ENCODE results near the gene ATOSB. TPM values are rescaled to one million over a fixed set of nuclear protein-coding genes. Genes with fewer than 3 reads are reported as not detected.

The ATOSB gene
- total RNA-seq, 3 donors from 2014 or later: 7.8 to 21.1 (median 8.8) TPM

DNA sequence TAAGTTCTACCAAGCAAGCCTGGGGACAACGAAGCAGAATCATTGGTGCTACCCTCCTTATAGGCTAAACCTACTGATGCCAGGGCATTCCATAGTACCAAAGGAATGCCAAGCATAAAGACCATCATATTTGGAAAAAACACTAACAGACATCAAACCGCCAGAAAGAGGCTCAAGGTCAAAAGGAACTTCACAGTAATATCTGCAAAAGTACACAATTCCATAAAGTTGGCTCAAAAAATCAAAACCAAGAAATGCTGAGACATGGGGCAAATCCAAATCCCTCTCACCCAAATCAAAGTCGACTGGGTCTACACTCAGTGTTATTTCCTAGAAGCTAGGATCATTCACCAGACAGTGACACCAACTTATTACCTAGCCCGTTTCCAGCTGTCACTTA is 46.6 kb downstream of the ATOSB start:
- no peak for DNase-seq (ENCODE audit: low spot score in 2 of 2)
- intact Hi-C loops (cut with DNase I; ENCODE audit: low total_unique reads): no loop called here
- Histone ChIP-seq H3K27ac (no peak overlapping the region), H3K4me3 (no peak overlapping the region), H3K36me3 (peaks cover 17% of the 10 kb centered on the region), H3K4me1 (peaks cover 8 to 12% of the 10 kb centered on the region in 2 donors), H3K9me3 (no peaks in the 10 kb centered on the region), H3K27me3 (no peaks in the 10 kb centered on the region)
- TF ChIP-seq POLR2AphosphoS5 (IDR thresholded peaks at IDR 0.05): no peak
- TF ChIP-seq, protein P1, sequence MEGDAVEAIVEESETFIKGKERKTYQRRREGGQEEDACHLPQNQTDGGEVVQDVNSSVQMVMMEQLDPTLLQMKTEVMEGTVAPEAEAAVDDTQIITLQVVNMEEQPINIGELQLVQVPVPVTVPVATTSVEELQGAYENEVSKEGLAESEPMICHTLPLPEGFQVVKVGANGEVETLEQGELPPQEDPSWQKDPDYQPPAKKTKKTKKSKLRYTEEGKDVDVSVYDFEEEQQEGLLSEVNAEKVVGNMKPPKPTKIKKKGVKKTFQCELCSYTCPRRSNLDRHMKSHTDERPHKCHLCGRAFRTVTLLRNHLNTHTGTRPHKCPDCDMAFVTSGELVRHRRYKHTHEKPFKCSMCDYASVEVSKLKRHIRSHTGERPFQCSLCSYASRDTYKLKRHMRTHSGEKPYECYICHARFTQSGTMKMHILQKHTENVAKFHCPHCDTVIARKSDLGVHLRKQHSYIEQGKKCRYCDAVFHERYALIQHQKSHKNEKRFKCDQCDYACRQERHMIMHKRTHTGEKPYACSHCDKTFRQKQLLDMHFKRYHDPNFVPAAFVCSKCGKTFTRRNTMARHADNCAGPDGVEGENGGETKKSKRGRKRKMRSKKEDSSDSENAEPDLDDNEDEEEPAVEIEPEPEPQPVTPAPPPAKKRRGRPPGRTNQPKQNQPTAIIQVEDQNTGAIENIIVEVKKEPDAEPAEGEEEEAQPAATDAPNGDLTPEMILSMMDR (IDR thresholded peaks at IDR 0.05): no peak
- no peak for TF ChIP-seq POLR2A (IDR thresholded peaks at IDR 0.05)

DNA sequence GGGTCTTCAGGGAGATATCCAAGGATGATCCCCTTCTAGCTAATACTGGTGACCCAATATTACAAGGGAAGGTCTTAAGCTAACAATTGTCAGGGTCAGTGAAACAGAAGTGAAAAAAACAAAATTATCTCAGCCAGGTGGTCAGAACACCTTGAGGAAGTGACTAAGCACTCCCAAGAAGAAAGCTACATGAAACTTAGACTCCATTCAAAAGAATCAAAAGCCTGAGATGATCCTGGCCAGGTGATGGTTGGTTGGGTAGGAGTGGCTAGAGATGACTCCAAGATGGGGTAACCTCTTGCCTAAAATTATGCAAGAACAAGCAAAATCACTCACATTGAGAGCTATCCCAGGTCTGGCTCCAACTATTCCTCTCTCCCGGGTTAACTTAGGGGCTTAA is 48.6 kb downstream of the ATOSB start:
- no peak for DNase-seq (ENCODE audit: low spot score in 2 of 2)
- peaks cover 20% of the 10 kb centered on the region for H3K36me3 ChIP-seq

DNA sequence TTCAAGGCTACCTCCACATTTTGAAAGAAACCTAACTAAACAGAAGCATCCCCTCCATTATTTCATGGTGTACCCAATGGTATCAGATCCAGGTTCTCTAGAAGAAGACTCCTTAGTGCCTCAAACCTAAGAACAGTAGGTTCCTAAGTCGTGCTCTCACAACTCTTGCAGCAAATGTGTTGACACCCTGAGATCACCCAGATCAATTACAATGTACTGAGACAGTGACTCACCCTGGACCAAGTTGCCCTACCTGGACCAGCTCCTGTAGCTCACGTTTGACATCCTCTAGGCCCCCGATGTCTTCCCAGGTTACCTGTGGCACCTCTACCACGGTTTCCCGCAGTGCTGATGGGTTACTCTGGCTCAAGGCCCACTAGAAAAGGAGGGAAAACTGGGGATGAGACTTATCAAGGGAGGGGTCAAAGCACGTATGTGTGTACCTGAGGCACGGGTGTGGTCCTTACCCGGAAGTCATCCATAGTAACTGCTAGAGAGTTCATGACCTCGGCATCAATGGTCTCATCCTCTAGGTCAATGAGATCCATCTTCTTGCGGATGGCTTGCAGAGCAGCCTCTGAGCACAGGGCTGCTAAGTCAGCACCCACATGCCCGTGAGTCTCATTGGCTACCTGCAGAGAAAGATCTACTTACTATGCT is 55.0 kb downstream of the ATOSB start:
- no peak overlapping the region for H3K4me3 ChIP-seq
- no peaks in the 10 kb centered on the region for H3K9me3 ChIP-seq
- DNase-seq (ENCODE audit: low spot score in 2 of 2): no peak
- H3K27me3 ChIP-seq: no peaks in the 10 kb centered on the region
- TF ChIP-seq, protein P1 (IDR thresholded peaks at IDR 0.05): no peak
- TF ChIP-seq POLR2A (IDR thresholded peaks at IDR 0.05): no peak
- no peak for TF ChIP-seq POLR2AphosphoS5 (IDR thresholded peaks at IDR 0.05)
- intact Hi-C loops (cut with DNase I; ENCODE audit: low total_unique reads): no loop called here
- H3K36me3 ChIP-seq: peaks cover 42% of the 10 kb centered on the region
- H3K27ac ChIP-seq: no peak overlapping the region
- no peaks in the 10 kb centered on the region for H3K4me1 ChIP-seq

More for the DNA sequence above, 48.6 kb downstream of the ATOSB start:
- no peaks in the 10 kb centered on the region for H3K9me3 ChIP-seq
- H3K27me3 ChIP-seq: no peaks in the 10 kb centered on the region
- TF ChIP-seq POLR2A (IDR thresholded peaks at IDR 0.05) (no peak), POLR2AphosphoS5 (IDR thresholded peaks at IDR 0.05) (no peak)
- TF ChIP-seq, protein P1 (IDR thresholded peaks at IDR 0.05): no peak
- intact Hi-C loops (cut with DNase I; ENCODE audit: low total_unique reads): no loop called here
- H3K4me1 ChIP-seq: peaks cover 8 to 12% of the 10 kb centered on the region in 2 donors
- H3K27ac ChIP-seq: no peak overlapping the region
- H3K4me3 ChIP-seq: no peak overlapping the region

DNA sequence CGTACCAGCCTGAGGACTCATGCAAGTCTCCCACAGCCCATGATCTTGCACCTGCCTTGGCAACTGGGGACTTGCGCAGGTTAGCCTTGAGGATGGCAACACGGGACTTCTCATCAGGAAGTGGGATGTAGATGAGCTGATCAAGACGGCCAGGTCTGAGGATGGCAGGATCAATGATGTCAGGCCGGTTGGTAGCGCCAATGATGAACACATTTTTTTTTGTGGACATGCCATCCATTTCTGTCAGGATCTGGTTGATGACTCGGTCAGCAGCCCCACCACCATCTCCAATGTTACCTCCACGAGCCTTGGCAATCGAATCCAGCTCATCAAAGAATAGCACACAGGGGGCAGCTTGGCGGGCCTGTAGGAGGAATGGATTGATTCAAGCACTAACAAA is 56.2 kb downstream of the ATOSB start:
- H3K36me3 ChIP-seq: peaks cover 31% of the 10 kb centered on the region
- no peak for DNase-seq (ENCODE audit: low spot score in 2 of 2)
- TF ChIP-seq POLR2A (IDR thresholded peaks at IDR 0.05) (no peak), POLR2AphosphoS5 (IDR thresholded peaks at IDR 0.05) (no peak)
- TF ChIP-seq, protein P1 (IDR thresholded peaks at IDR 0.05): no peak
- no peak overlapping the region for H3K27ac ChIP-seq
- no peaks in the 10 kb centered on the region for H3K27me3 ChIP-seq
- no peaks in the 10 kb centered on the region for H3K9me3 ChIP-seq
- no peak overlapping the region for H3K4me3 ChIP-seq
- no peaks in the 10 kb centered on the region for H3K4me1 ChIP-seq
- intact Hi-C loops (cut with DNase I; ENCODE audit: low total_unique reads): no loop called here

DNA sequence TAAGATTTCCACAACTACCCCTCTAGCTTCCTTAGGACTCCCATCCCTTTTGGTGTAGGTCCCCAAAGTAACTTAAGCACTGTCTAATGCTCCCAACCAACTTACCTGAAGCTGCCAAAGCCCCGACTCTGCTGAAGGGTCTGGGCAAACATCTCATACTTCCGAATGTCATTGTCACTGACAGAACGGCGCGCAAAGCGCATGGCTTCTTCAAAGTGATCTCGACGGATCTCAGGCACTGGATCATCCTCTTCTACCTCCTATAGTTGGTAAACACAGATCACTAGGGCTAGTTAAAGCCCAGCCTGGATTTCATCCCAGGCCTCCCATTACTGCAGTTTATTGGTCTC is 58.4 kb downstream of the ATOSB start:
- DNase-seq (ENCODE audit: low spot score in 2 of 2): no peak
- Histone ChIP-seq H3K36me3 (peaks cover 28% of the 10 kb centered on the region), H3K4me3 (no peak overlapping the region), H3K4me1 (no peaks in the 10 kb centered on the region), H3K27me3 (no peaks in the 10 kb centered on the region), H3K9me3 (no peaks in the 10 kb centered on the region), H3K27ac (no peak overlapping the region)
- no peak for TF ChIP-seq POLR2AphosphoS5 (IDR thresholded peaks at IDR 0.05)
- TF ChIP-seq POLR2A (IDR thresholded peaks at IDR 0.05): no peak
- TF ChIP-seq, protein P1 (IDR thresholded peaks at IDR 0.05): no peak
- intact Hi-C loops (cut with DNase I; ENCODE audit: low total_unique reads): no loop called here

Measured in breast epithelium (tissue), 4 donors.